HEK293 (cell line): ENCODE data around the gene TOX4.
A peak's percentile ranks its signal among the peaks of the same experiment; 100 is the strongest.

Experiments used
- CTCF ChIA-PET: fragments of 350-600 bp; formaldehyde crosslinking; extraction: SDS; loops from one replicate; lab custom pipeline; 2021; ENCODE audit warnings: antibody characterized with exemption; lab: Yijun Ruan, JAX
- POLR2A ChIA-PET: fragments of 300-600 bp; formaldehyde crosslinking; extraction: SDS; loops from one replicate; lab custom pipeline; 2020; ENCODE audit warnings: antibody characterized with exemption, inconsistent platforms; lab: Yijun Ruan, JAX
- H3K27ac ChIP-seq: fragments of 200-500 bp; sonication (Bioruptor generic); 2 replicates; pipeline ENCODE4 v1.5.1; 2014; ENCODE audit warnings: low read depth, low read length, control low read depth, inconsistent platforms; ENCODE audit errors: extremely low read depth
- H3K36me3 ChIP-seq, 2 experiments: fragments of 200-500 bp in 1 of 2; sonication (Bioruptor generic) in 1 of 2; 1 replicate in 1 of 2; 2 replicates in 1 of 2; pipeline ENCODE4 v1.5.1; 2014 to 2017; ENCODE audit warnings: inconsistent platforms in 2 of 2, low read length in 2 of 2; ENCODE audit not compliant: control insufficient read depth in 2 of 2, insufficient read depth in 1 of 2
- H3K4me1 ChIP-seq: fragments of 200-500 bp; sonication (Bioruptor generic); 2 replicates; pipeline ENCODE4 v1.5.1; 2014; ENCODE audit warnings: mild to moderate bottlenecking, low read length, inconsistent platforms; ENCODE audit not compliant: control insufficient read depth, insufficient read depth
- H3K4me3 ChIP-seq: 2 replicates; pipeline ENCODE4 v1.5.1; 2011; ENCODE audit warnings: low read depth, mild to moderate bottlenecking, control low read depth, low read length, moderate library complexity
- H3K9me3 ChIP-seq: fragments of 200-500 bp; sonication (Bioruptor generic); 2 replicates; pipeline ENCODE4 v1.5.1; 2014; ENCODE audit warnings: low read depth, low read length, inconsistent platforms; ENCODE audit not compliant: control insufficient read depth, insufficient read depth
- EGR2 ChIP-seq: fragments of 450-650 bp; formaldehyde crosslinking; IDR thresholded peaks from 2 replicates; pipeline ENCODE4 v1.5.1; 2016; ENCODE audit warnings: low read depth, missing biosample characterization, missing genetic modification characterization
- KLF7 ChIP-seq: fragments of 450-650 bp; formaldehyde crosslinking; IDR thresholded peaks from 2 replicates; pipeline ENCODE4 v1.5.1; 2016; ENCODE audit warnings: missing biosample characterization, missing genetic modification characterization, borderline replicate concordance
- MYNN ChIP-seq: fragments of 450-650 bp; formaldehyde crosslinking; IDR thresholded peaks from 2 replicates; pipeline ENCODE4 v1.5.1; 2016; ENCODE audit warnings: missing biosample characterization, missing genetic modification characterization, borderline replicate concordance
- SCRT2 ChIP-seq: fragments of 450-650 bp; formaldehyde crosslinking; IDR thresholded peaks from 2 replicates; pipeline ENCODE4 v1.5.1; 2016; ENCODE audit warnings: missing biosample characterization, missing genetic modification characterization
- ZBTB7A ChIP-seq: fragments of 450-650 bp; formaldehyde crosslinking; IDR thresholded peaks from 2 replicates; pipeline ENCODE4 v1.5.1; 2016; ENCODE audit warnings: low read depth, missing biosample characterization, missing genetic modification characterization
- ZNF155 ChIP-seq: fragments of 450-650 bp; formaldehyde crosslinking; IDR thresholded peaks from 2 replicates; pipeline ENCODE4 v1.5.1; 2016; ENCODE audit warnings: missing biosample characterization, missing genetic modification characterization
- ZNF24 ChIP-seq: fragments of 450-650 bp; formaldehyde crosslinking; IDR thresholded peaks from 2 replicates; pipeline ENCODE4 v1.5.1; 2016; ENCODE audit warnings: missing biosample characterization, missing genetic modification characterization
- ZNF423 ChIP-seq: fragments of 450-650 bp; formaldehyde crosslinking; IDR thresholded peaks from 2 replicates; pipeline ENCODE4 v1.5.1; 2016; ENCODE audit warnings: missing biosample characterization, missing genetic modification characterization
- ZNF426 ChIP-seq: fragments of 450-650 bp; formaldehyde crosslinking; IDR thresholded peaks from 2 replicates; pipeline ENCODE4 v1.5.1; 2017; ENCODE audit warnings: missing biosample characterization, missing genetic modification characterization, mild to moderate bottlenecking, inconsistent platforms, moderate library complexity
- ZNF514 ChIP-seq: fragments of 450-650 bp; formaldehyde crosslinking; IDR thresholded peaks from 2 replicates; pipeline ENCODE4 v1.5.1; 2016; ENCODE audit warnings: missing biosample characterization, missing genetic modification characterization
- ZNF548 ChIP-seq: fragments of 450-650 bp; formaldehyde crosslinking; IDR thresholded peaks from 2 replicates; pipeline ENCODE4 v1.5.1; 2016; ENCODE audit warnings: missing biosample characterization, missing genetic modification characterization
- ZNF623 ChIP-seq: fragments of 450-650 bp; formaldehyde crosslinking; IDR thresholded peaks from 2 replicates; pipeline ENCODE4 v1.5.1; 2016; ENCODE audit warnings: missing biosample characterization, missing genetic modification characterization
- ZNF654 ChIP-seq: fragments of 450-650 bp; formaldehyde crosslinking; IDR thresholded peaks from 2 replicates; pipeline ENCODE4 v1.5.1; 2016; ENCODE audit warnings: low read depth, missing biosample characterization, missing genetic modification characterization
- ZNF677 ChIP-seq: fragments of 450-650 bp; IDR thresholded peaks from 2 replicates; pipeline ENCODE4 v1.5.0; 2018; ENCODE audit warnings: missing biosample characterization, mild to moderate bottlenecking, missing genetic modification characterization, moderate library complexity
- ZNF692 ChIP-seq: fragments of 450-650 bp; formaldehyde crosslinking; IDR thresholded peaks from 2 replicates; pipeline ENCODE4 v1.5.1; 2016; ENCODE audit warnings: missing biosample characterization, missing genetic modification characterization
- ZNF791 ChIP-seq: fragments of 450-650 bp; formaldehyde crosslinking; IDR thresholded peaks from 2 replicates; pipeline ENCODE4 v1.5.1; 2016; ENCODE audit warnings: missing biosample characterization, missing genetic modification characterization
- ZSCAN30 ChIP-seq: fragments of 450-650 bp; IDR thresholded peaks from 2 replicates; pipeline ENCODE4 v1.5.1; 2018; ENCODE audit warnings: missing biosample characterization, mild to moderate bottlenecking, missing genetic modification characterization, moderate library complexity

The TOX4 gene

GRCh38 chr14:21498540-21499526 lies 21.8 kb downstream of the TOX4 start:
- H3K27ac ChIP-seq: no peak overlapping the region

GRCh38 chr14:21501568-21501967 lies 24.6 kb downstream of the TOX4 start:
- ChIA-PET POLR2A (interaction anchor here (0.6 to 2.3 kb wide), 6 partner anchors 9 to 1149 kb away, joined by 3 to 10 read pairs (median 4); partner anchors contain the start of genes METTL3 and SALL2), CTCF (interaction anchor here (0.6 to 3.9 kb wide), 6 partner anchors 9 to 56 kb away, joined by 3 to 72 read pairs (median 5); partner anchors contain the start of genes METTL3 and TOX4)
- no peaks in the 10 kb centered on the region for H3K4me1 ChIP-seq
- H3K4me3 ChIP-seq: no peak overlapping the region
- peaks cover 49 to 78% of the 10 kb centered on the region in 2 experiments for H3K36me3 ChIP-seq
- TF ChIP-seq ZNF155 (tag by site-specific recombination) (no peak), ZNF426 (tag by site-specific recombination) (no peak), ZNF692 (tag by site-specific recombination) (no peak), ZNF514 (tag by site-specific recombination) (no peak), ZNF24 (no peak), ZNF677 (tag by site-specific recombination) (no peak), EGR2 (tag by site-specific recombination) (no peak), MYNN (tag by site-specific recombination) (no peak)
- TF ChIP-seq, all 188 proteins: peak for 0
- Histone ChIP-seq H3K9me3 (no peaks in the 10 kb centered on the region), H3K27ac (no peak overlapping the region)

More at GRCh38 chr14:21498540-21499526, 21.8 kb downstream of the TOX4 start:
- CTCF ChIA-PET: interaction anchor here (0.6 to 3.9 kb wide), 27 partner anchors 8 to 344 kb away, joined by 3 to 72 read pairs (median 5); partner anchors contain the start of genes METTL3, SALL2 and TOX4
- H3K4me1 ChIP-seq: no peaks in the 10 kb centered on the region
- peaks cover 62 to 94% of the 10 kb centered on the region in 2 experiments for H3K36me3 ChIP-seq
- no peak for TF ChIP-seq ZNF548 (tag by site-specific recombination)
- TF ChIP-seq ZNF423: no peak
- no peak for TF ChIP-seq ZSCAN30 (tag by site-specific recombination)
- TF ChIP-seq SCRT2: 0 out of 2 replicates have a peak, but pooled peaks have one; percentile 35
- TF ChIP-seq KLF7: no peak
- peak; percentile 22; the same call in 1 of the 2 replicates for TF ChIP-seq ZNF654
- TF ChIP-seq, all 188 proteins: peak for 2
- no peaks in the 10 kb centered on the region for H3K9me3 ChIP-seq
- POLR2A ChIA-PET: interaction anchor here (1.7 to 2.2 kb wide), 2 partner anchors 12 to 27 kb away, joined by 7 to 8 read pairs; partner anchors contain the start of genes METTL3 and SALL2
- H3K4me3 ChIP-seq: no peak overlapping the region

- CTCF ChIA-PET: interaction anchor here (0.9 kb wide), 1 partner anchor 53 kb away, joined by 4 read pairs; no protein-coding TSS in a partner anchor
These were observed 26.4 kb downstream of the TOX4 start for GRCh38 chr14:21503376-21503775.

More at GRCh38 chr14:21503376-21503775, 26.4 kb downstream of the TOX4 start:
- no peak for TF ChIP-seq ZNF623 (tag by site-specific recombination)
- no peak for TF ChIP-seq ZNF791 (tag by site-specific recombination)
- no peak for TF ChIP-seq ZBTB7A (tag by site-specific recombination)
- POLR2A ChIA-PET: no interaction called here
- no peaks in the 10 kb centered on the region for H3K9me3 ChIP-seq
- H3K36me3 ChIP-seq: peaks cover 48 to 74% of the 10 kb centered on the region in 2 experiments
- H3K4me1 ChIP-seq: no peaks in the 10 kb centered on the region
- no peak overlapping the region for H3K4me3 ChIP-seq
- no peak overlapping the region for H3K27ac ChIP-seq
